ENCODE results near the gene CISD1. TPM values are rescaled to one million over a fixed set of nuclear protein-coding genes. Genes with fewer than 3 reads are reported as not detected.
A peak's percentile ranks its signal among the peaks of the same experiment; 100 is the strongest.

Gene CISD1
- total and polyA plus RNA-seq, 2 donors (not counting 1 experiment from before 2014, with no cell fraction given), result 14.0 to 39.9 TPM

DNA sequence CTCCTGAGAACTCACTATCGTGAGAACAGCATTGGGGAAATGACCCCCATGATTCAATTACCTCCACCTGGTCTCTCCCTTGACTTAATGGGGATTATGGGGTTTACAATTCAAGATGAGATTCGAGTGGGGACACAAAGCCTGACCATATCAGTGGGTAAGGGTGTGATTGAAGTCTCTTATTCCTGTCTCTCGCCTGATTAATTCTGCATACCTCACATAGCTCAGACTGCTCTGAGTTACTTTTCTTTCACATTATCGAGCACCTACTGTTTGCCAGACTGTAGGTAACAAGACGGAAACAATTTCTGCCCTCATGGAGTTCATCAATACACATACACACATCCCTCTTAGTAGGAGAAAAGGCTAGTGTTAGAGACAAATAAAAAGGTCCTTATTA is 25.0 kb downstream of the CISD1 start:
- H2AFZ ChIP-seq (ENCODE audit: low read length), result no peak overlapping the region

GRCh38 chr10:58299580-58299979 is 30.6 kb downstream of the CISD1 start:
- H3K27ac ChIP-seq (ENCODE audit: insufficient read depth, low read length), result no peak overlapping the region
- H3K27me3 ChIP-seq (ENCODE audit: control insufficient read depth, insufficient read depth, low read length), result no peaks in the 10 kb centered on the region
- H3K4me3 ChIP-seq (replicated peaks in 1 of 4; ENCODE audit: control extremely low read depth in 1 of 4, insufficient read depth in 1 of 4, low read depth in 3 of 4, low read length in 4 of 4), result no peak overlapping the region
- no peak overlapping the region for H3K4me2 ChIP-seq (ENCODE audit: extremely low read depth, insufficient read depth, low read length)
- H2AFZ ChIP-seq (ENCODE audit: low read length), result no peak overlapping the region
- no peaks in the 10 kb centered on the region for H3K4me1 ChIP-seq (ENCODE audit: control insufficient read depth, extremely low read depth, insufficient read depth, low read length)
- H3K9me3 ChIP-seq (ENCODE audit: control insufficient read depth, insufficient read depth, low read depth, low read length), result no peaks in the 10 kb centered on the region
- no peaks in the 10 kb centered on the region for H3K79me2 ChIP-seq (ENCODE audit: control insufficient read depth, insufficient read depth, low read length)
- peak; percentile 93 to 95 for TF ChIP-seq CTCF (conservative IDR thresholded peaks at IDR 0.05 in 1 of 2, IDR thresholded peaks at IDR 0.05 in 1 of 2; ENCODE audit: low read depth in 1 of 2, low read length in 2 of 2)
- TF ChIP-seq EZH2 (IDR thresholded peaks at IDR 0.05; ENCODE audit: low read length, missing control alignments), result no peak
- no peaks in the 10 kb centered on the region for H3K36me3 ChIP-seq (ENCODE audit: control insufficient read depth, insufficient read depth, low read length)
- no peak overlapping the region for H3K9ac ChIP-seq (ENCODE audit: insufficient read depth, low read length)
- H4K20me1 ChIP-seq (ENCODE audit: control insufficient read depth, extremely low read depth, insufficient read depth, low read length), result no peaks in the 10 kb centered on the region
- peak; percentile 43 to 69 for DNase-seq (ENCODE audit: low read depth in 2 of 2)

More for the DNA sequence above, 25.0 kb downstream of the CISD1 start:
- Histone ChIP-seq H3K4me3 (replicated peaks in 1 of 4; ENCODE audit: control extremely low read depth in 1 of 4, insufficient read depth in 1 of 4, low read depth in 3 of 4, low read length in 4 of 4) (no peak overlapping the region), H3K27ac (ENCODE audit: insufficient read depth, low read length) (no peak overlapping the region), H3K4me2 (ENCODE audit: extremely low read depth, insufficient read depth, low read length) (no peak overlapping the region), H3K36me3 (ENCODE audit: control insufficient read depth, insufficient read depth, low read length) (no peaks in the 10 kb centered on the region), H3K79me2 (ENCODE audit: control insufficient read depth, insufficient read depth, low read length) (no peaks in the 10 kb centered on the region), H3K4me1 (ENCODE audit: control insufficient read depth, extremely low read depth, insufficient read depth, low read length) (no peaks in the 10 kb centered on the region), H3K9ac (ENCODE audit: insufficient read depth, low read length) (no peak overlapping the region), H4K20me1 (ENCODE audit: control insufficient read depth, extremely low read depth, insufficient read depth, low read length) (no peaks in the 10 kb centered on the region), H3K27me3 (ENCODE audit: control insufficient read depth, insufficient read depth, low read length) (no peaks in the 10 kb centered on the region), H3K9me3 (ENCODE audit: control insufficient read depth, insufficient read depth, low read depth, low read length) (no peaks in the 10 kb centered on the region)
- DNase-seq (ENCODE audit: low read depth in 2 of 2), result no peak
- TF ChIP-seq EZH2 (IDR thresholded peaks at IDR 0.05; ENCODE audit: low read length, missing control alignments), result no peak
- no peak for TF ChIP-seq CTCF (conservative IDR thresholded peaks at IDR 0.05 in 1 of 2, IDR thresholded peaks at IDR 0.05 in 1 of 2; ENCODE audit: low read depth in 1 of 2, low read length in 2 of 2)

GRCh38 chr10:58300676-58301075 is 31.7 kb downstream of the CISD1 start:
- Histone ChIP-seq H3K9ac (ENCODE audit: insufficient read depth, low read length) (no peak overlapping the region), H3K36me3 (ENCODE audit: control insufficient read depth, insufficient read depth, low read length) (no peaks in the 10 kb centered on the region), H3K4me2 (ENCODE audit: extremely low read depth, insufficient read depth, low read length) (no peak overlapping the region)

More at GRCh38 chr10:58300676-58301075, 31.7 kb downstream of the CISD1 start:
- no peak overlapping the region for H3K4me3 ChIP-seq (replicated peaks in 1 of 4; ENCODE audit: control extremely low read depth in 1 of 4, insufficient read depth in 1 of 4, low read depth in 3 of 4, low read length in 4 of 4)
- no peaks in the 10 kb centered on the region for H3K9me3 ChIP-seq (ENCODE audit: control insufficient read depth, insufficient read depth, low read depth, low read length)
- no peaks in the 10 kb centered on the region for H3K79me2 ChIP-seq (ENCODE audit: control insufficient read depth, insufficient read depth, low read length)
- H3K27ac ChIP-seq (ENCODE audit: insufficient read depth, low read length), result no peak overlapping the region
- no peaks in the 10 kb centered on the region for H3K27me3 ChIP-seq (ENCODE audit: control insufficient read depth, insufficient read depth, low read length)
- no peak overlapping the region for H2AFZ ChIP-seq (ENCODE audit: low read length)
- no peaks in the 10 kb centered on the region for H3K4me1 ChIP-seq (ENCODE audit: control insufficient read depth, extremely low read depth, insufficient read depth, low read length)
- TF ChIP-seq CTCF (conservative IDR thresholded peaks at IDR 0.05 in 1 of 2, IDR thresholded peaks at IDR 0.05 in 1 of 2; ENCODE audit: low read depth in 1 of 2, low read length in 2 of 2) (no peak), EZH2 (IDR thresholded peaks at IDR 0.05; ENCODE audit: low read length, missing control alignments) (no peak)
- DNase-seq (ENCODE audit: low read depth in 2 of 2), result no peak
- H4K20me1 ChIP-seq (ENCODE audit: control insufficient read depth, extremely low read depth, insufficient read depth, low read length), result no peaks in the 10 kb centered on the region
